GM19455 (cell line): Measurements from ENCODE around the gene TRPV5.
"Not testable (repeated sequence)": the region's sequence is repeated elsewhere in the genome, so short reads cannot be mapped to it uniquely, and the experiment has no call there.

ENCODE experiments used
- ATAC-seq: cut with Tn5 transposase; IDR thresholded peaks from one replicate; pipeline ENCODE4 v1.9.1; 2021; ENCODE audit not compliant: unreplicated experiment

The TRPV5 gene

GRCh38 chr7:142933624-142934023 lies at the start of gene TRPV5:
TSS of gene TRPV5 (minus strand) at chr7:142933746. CDS start at chr7:142933459, 287 bp downstream.
- no peak for ATAC-seq

- not testable (repeated sequence) for ATAC-seq
These were observed 44.9 kb upstream of the TRPV5 start for GRCh38 chr7:142978402-142978801.

DNA sequence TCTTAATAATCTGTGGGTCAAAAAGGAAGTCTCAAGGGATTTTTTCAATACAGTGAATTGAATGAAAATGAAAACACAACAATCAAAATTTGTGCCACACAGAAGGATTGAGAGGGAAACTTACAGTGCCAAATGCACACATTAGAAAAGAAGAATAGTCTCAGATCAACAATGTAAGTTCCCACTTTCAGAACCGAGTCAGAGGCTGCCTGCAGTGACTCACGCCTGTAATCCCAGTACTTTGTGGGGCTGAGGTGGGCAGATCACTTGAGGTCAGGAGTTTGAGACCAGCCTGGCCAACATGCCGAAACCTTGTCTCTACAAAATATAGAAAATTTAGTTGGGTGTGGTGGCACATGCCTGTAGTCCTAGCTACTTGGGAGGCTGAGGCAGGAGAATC lies 41.1 kb upstream of the TRPV5 start:
- no peak for ATAC-seq

DNA sequence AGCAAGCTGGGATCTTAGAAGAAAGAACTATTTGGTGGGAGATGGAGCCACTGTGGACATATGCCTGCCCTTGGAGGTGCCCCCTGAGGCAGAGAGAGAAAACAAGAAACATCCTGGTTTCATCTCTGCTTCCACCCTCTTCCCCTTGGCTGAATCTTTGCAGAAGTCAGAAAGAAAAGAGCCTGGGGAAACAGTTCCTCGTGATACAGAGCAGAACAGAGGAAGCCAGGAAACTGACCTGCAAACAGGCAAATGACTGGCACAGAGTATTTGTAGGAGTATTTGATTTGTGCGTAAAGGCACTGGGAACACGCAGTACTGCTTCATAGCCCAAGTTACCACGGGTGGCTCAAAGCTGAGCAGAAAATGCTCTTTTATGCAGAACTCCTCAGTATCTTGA lies 35.6 kb upstream of the TRPV5 start:
- no peak for ATAC-seq

GRCh38 chr7:142968229-142968628 lies 34.7 kb upstream of the TRPV5 start:
- ATAC-seq = no peak

- no peak for ATAC-seq
These were observed 31.1 kb upstream of the TRPV5 start for GRCh38 chr7:142964502-142965246.

- ATAC-seq = no peak
These were observed 30.4 kb upstream of the TRPV5 start for GRCh38 chr7:142963993-142964392.

- ATAC-seq = no peak
These were observed 29.4 kb upstream of the TRPV5 start for GRCh38 chr7:142962991-142963390.

DNA sequence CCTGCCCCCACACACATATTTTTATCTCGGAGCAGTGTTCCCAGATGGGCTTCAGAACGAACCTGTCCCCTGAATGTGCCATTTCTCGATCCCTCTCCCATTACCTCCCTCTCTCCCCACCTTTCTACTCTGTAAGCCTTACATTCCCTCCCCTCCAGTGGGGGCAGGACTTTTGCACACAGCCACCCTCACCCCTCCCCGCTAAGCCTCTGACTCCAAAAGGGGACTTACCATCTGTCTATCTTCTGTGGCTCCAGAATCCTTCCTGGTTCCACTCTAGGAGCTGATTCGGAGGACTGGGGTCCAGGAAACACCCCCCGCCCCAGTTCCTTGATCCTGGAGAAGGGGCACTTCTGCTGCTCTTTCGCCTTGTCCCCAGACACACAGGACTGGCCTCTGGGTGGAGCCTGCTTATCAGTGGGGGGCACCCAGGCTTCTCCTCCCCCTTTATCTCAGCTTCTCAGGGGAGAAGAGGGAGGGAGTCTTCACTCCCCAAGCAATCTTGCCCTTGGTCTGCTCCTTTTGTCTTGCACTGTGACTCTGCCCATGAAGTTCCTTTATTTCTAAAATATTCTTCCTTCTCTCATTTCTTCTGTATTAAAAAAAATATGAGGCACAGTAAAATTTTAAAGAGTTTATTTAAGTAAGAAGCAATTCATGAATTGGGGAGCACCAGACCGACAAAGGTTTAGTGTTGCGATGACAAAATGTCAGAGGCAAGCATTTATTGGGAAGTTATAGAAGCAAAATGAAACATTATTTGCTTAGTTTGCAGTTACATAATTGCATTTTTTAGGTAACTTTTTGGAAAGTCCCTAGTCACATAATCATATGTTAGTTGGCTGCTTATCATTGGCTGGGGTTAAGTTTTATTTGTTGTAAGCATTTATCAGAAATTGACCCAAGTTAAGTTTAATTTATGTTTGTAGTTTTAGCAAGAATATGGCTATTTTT lies 28.7 kb upstream of the TRPV5 start, which contains the start of gene KEL:
TSS of gene KEL (minus strand) at position 391 of the 954 bp plus-strand sequence. CDS start at position 234, 157 bp downstream.
- ATAC-seq = no peak

GRCh38 chr7:142961595-142961972 lies 28.0 kb upstream of the TRPV5 start:
- ATAC-seq = no peak

- ATAC-seq = no peak
These were observed 27.5 kb upstream of the TRPV5 start for GRCh38 chr7:142960955-142961512.

- ATAC-seq = no peak
These were observed 25.7 kb upstream of the TRPV5 start for GRCh38 chr7:142959202-142959601.

DNA sequence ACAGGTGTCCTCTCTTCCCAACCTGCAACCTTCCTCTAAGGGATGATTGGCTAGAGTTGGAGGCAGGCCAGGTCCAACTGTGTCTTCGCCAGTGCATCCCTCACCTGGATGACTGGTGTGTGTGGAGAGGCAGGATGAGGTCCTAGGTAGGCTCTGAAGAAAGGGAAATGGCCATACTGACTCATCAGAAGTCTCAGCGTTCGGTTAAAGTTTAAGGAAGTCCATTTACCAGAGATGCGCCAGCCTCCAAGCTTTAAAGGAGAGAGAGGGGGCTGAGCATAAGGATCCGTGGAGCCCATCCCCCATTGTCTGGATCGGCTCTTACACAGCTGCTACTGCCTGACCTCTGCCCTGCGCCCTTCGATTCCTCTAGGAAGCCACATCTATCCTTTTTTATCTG lies 24.2 kb upstream of the TRPV5 start:
- ATAC-seq = no peak

GRCh38 chr7:142956951-142957623 lies 23.5 kb upstream of the TRPV5 start:
- no peak for ATAC-seq

- no peak for ATAC-seq
These were observed 21.2 kb upstream of the TRPV5 start for GRCh38 chr7:142954680-142955268.

GRCh38 chr7:142950235-142950634 lies 16.7 kb upstream of the TRPV5 start:
- no peak for ATAC-seq

DNA sequence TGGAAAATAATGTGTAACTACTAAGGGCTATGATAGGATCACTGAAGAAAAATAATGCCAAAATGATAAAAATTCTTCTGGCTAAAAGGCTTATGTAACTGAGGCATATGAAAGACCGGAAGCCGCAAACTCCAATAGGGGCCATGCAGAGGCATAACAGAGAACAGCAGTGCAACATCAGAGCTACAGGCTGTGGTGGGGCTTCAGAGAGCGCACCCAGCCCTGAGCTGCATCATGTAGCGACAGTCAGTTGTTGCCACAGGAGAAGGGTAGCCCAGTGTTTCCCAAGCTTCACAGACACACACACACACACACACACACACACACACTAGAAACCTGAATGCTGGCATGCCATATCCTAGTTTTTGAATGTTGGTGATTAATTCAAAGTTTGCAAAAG lies 15.1 kb upstream of the TRPV5 start:
- no peak for ATAC-seq

DNA sequence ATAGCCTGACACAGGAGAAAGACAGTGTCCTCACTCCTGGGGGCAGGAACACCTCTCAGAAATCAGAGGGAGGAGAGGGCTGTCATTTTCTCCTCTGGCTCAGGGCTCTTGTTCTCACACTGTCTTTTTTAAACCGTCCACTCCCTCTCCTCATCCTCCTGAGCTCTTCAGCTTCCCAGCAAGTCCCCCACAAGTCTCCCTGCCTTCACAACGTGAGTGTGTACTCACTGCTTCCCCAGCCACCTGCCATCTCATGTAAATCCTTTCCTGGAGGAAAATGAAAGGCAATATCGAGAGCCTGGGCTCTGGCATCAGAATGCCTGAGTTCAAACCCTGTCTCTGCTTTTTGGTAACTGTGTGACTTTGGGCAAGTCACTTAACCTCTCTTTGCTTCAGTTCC lies 11.5 kb upstream of the TRPV5 start:
- ATAC-seq = no peak

- no peak for ATAC-seq
These were observed 10.2 kb upstream of the TRPV5 start for GRCh38 chr7:142943706-142944268.

GRCh38 chr7:142942746-142943145 lies 9.2 kb upstream of the TRPV5 start:
- no peak for ATAC-seq
